HepG2 (cell line): ENCODE measurements around the gene INTS15. TPM values are rescaled to one million over a fixed set of nuclear protein-coding genes. Genes with fewer than 3 reads are reported as not detected.

Experiments
- CCDC6 ChIP-seq: sonication (generic); formaldehyde crosslinking; IDR thresholded peaks from 2 replicates; pipeline ENCODE4 v1.8.1; 2022; ENCODE audit warnings: mild to moderate bottlenecking, missing genetic modification reagents, moderate library complexity
- CEBPG ChIP-seq: IDR thresholded peaks from 2 replicates; pipeline ENCODE4 v1.6.1; 2016
- CREB1 ChIP-seq, 2 experiments: fragments of 450-650 bp in 1 of 2; IDR thresholded peaks; 2 replicates each; pipeline ENCODE4 v1.6.1; 2016 to 2017; ENCODE audit warnings: control low read depth in 1 of 2, mild to moderate bottlenecking in 1 of 2, missing compliant biosample characterization in 1 of 2, missing genetic modification characterization in 1 of 2
- CREM ChIP-seq, 2 experiments: sonication (generic) in 1 of 2; formaldehyde crosslinking in 1 of 2; IDR thresholded peaks; 2 replicates each; pipeline versions ENCODE4 v1.4.0 to v1.6.1; 2016 to 2020; ENCODE audit warnings: antibody characterized with exemption in 1 of 2, mild to moderate bottlenecking in 1 of 2, missing genetic modification reagents in 1 of 2
- FOXJ3 ChIP-seq: sonication (generic); formaldehyde crosslinking; IDR thresholded peaks from 2 replicates; pipeline ENCODE4 v1.4.0; 2020; ENCODE audit warnings: missing genetic modification reagents, mild to moderate bottlenecking, borderline replicate concordance
- GLI4 ChIP-seq: sonication (generic); formaldehyde crosslinking; IDR thresholded peaks from 2 replicates; pipeline ENCODE4 v1.5.1; 2020; ENCODE audit warnings: missing genetic modification reagents, mild to moderate bottlenecking, moderate library complexity, borderline replicate concordance
- RXRA ChIP-seq: sonication (generic); formaldehyde crosslinking; IDR thresholded peaks from 2 replicates; pipeline ENCODE4 v1.5.1; 2020; ENCODE audit warnings: missing genetic modification reagents
- SNAPC4 ChIP-seq: sonication (generic); formaldehyde crosslinking; IDR thresholded peaks from 2 replicates; pipeline ENCODE4 v1.4.0; 2020; ENCODE audit warnings: mild to moderate bottlenecking, missing genetic modification reagents
- SRY ChIP-seq: sonication (generic); formaldehyde crosslinking; IDR thresholded peaks from 2 replicates; pipeline ENCODE4 v1.8.0; 2022; ENCODE audit warnings: mild to moderate bottlenecking, missing genetic modification reagents
- TFDP2 ChIP-seq: sonication (generic); formaldehyde crosslinking; IDR thresholded peaks from 2 replicates; pipeline ENCODE4 v1.4.0; 2020; ENCODE audit warnings: missing genetic modification reagents
- TRIM22 ChIP-seq: fragments of 450-650 bp; IDR thresholded peaks from 2 replicates; pipeline ENCODE4 v1.6.1; 2017
- ZHX2 ChIP-seq, 2 experiments: sonication (generic) in 1 of 2; formaldehyde crosslinking in 1 of 2; IDR thresholded peaks; 2 replicates each; pipeline versions ENCODE4 v1.6.1 to v1.9.0; 2014 to 2022; ENCODE audit warnings: antibody characterized with exemption in 1 of 2, borderline replicate concordance in 1 of 2, inconsistent platforms in 1 of 2, low read depth in 1 of 2, missing genetic modification reagents in 1 of 2
- polyA plus RNA-seq, 8 experiments: library from polyadenylated mRNA; depleted of rRNA in 3 of 8; stranded (reverse) in 7 of 8; unstranded in 1 of 8; fragments of >200 nt; fragmentation: Illumina TruSeq in 4 of 8; extraction: Trizol in 4 of 8; gene quantifications; 2 replicates each; pipeline versions ENCODE4 v1.2.1 to v1.2.3, GENCODE V29; 2011 to 2016; ENCODE audit warnings: low read depth in 4 of 8, missing spikeins in 1 of 8, mixed read lengths in 1 of 8; ENCODE audit not compliant: insufficient read depth in 1 of 8
- total RNA-seq, 5 experiments: library from RNA; depleted of rRNA; stranded (reverse); fragments of >200 nt; fragmentation: Illumina TruSeq; extraction: Trizol; gene quantifications; 2 replicates each; pipeline ENCODE4 v1.2.3, GENCODE V29; 2016; ENCODE audit warnings: low read depth in 1 of 5

The INTS15 gene
- total and polyA plus RNA-seq, 2 of the 13 experiments (the other 11 are each of a cell fraction or from before 2014, with no cell fraction given) = 16.3 to 25.7 TPM

GRCh38 chr7:6575281-6576023 lies 14.4 kb upstream of the INTS15 start (continued):
- no peak for TF ChIP-seq ZHX2 (IDR thresholded peaks at IDR 0.05; ENCODE audit: low read depth)
- no peak for TF ChIP-seq ZHX2 (CRISPR knock-in tag; IDR thresholded peaks at IDR 0.05; ENCODE audit: borderline replicate concordance)
- no peak for TF ChIP-seq CREB1 (IDR thresholded peaks at IDR 0.05)
- TF ChIP-seq CREB1 (CRISPR knock-in tag; IDR thresholded peaks at IDR 0.05) = no peak
- no peak for TF ChIP-seq CCDC6 (CRISPR knock-in tag)
- peak; percentile 21; the same call in 1 of the 2 replicates for TF ChIP-seq FOXJ3 (CRISPR knock-in tag)
- peak; percentile 45; the same call in 1 of the 2 replicates for TF ChIP-seq CREM (IDR thresholded peaks at IDR 0.05)
- no peak for TF ChIP-seq CREM (CRISPR knock-in tag; IDR thresholded peaks at IDR 0.05)
- no peak for TF ChIP-seq TRIM22
- TF ChIP-seq RXRA (CRISPR knock-in tag) = peak; percentile 49; the same call in 1 of the 2 replicates
- no peak for TF ChIP-seq GLI4 (CRISPR knock-in tag)
- TF ChIP-seq SNAPC4 (CRISPR knock-in tag) = no peak
- TF ChIP-seq SRY = no peak
- TF ChIP-seq TFDP2 (CRISPR knock-in tag) = no peak
- no peak for TF ChIP-seq CEBPG
